H9 (cell line): ENCODE measurements around the gene ALDOA. TPM values are rescaled to one million over a fixed set of nuclear protein-coding genes. Genes with fewer than 3 reads are reported as not detected.

Experiments used
- DNase-seq: peaks from one replicate; pipeline ENCODE4 v3.0.0-alpha.2; 2017
- H2AFZ ChIP-seq: one replicate; pipeline ENCODE4 v1.6.1; 2013; ENCODE audit warnings: mild to moderate bottlenecking, low read length, control low read depth, moderate library complexity
- H2AK5ac ChIP-seq: 2 replicates; pipeline ENCODE4 v1.6.1; 2013; ENCODE audit warnings: low read length, control low read depth, mixed read lengths; ENCODE audit not compliant: insufficient read length
- H2BK120ac ChIP-seq: one replicate; pipeline ENCODE4 v1.6.1; 2013; ENCODE audit warnings: low read depth, mild to moderate bottlenecking, low read length, control low read depth, inconsistent platforms; ENCODE audit not compliant: poor library complexity, severe bottlenecking
- H2BK12ac ChIP-seq: 2 replicates; pipeline ENCODE4 v1.6.1; 2013; ENCODE audit warnings: low read length, control low read depth, mixed read lengths, low read depth; ENCODE audit not compliant: insufficient read length
- H2BK15ac ChIP-seq: 2 replicates; pipeline ENCODE4 v1.6.1; 2013; ENCODE audit warnings: low read depth, low read length, control low read depth
- H2BK20ac ChIP-seq: one replicate; pipeline ENCODE4 v1.6.1; 2013; ENCODE audit warnings: low read depth, mild to moderate bottlenecking, low read length, control low read depth, inconsistent platforms; ENCODE audit not compliant: poor library complexity, severe bottlenecking
- H2BK5ac ChIP-seq: 2 replicates; pipeline ENCODE4 v1.6.1; 2013; ENCODE audit warnings: low read length, control low read depth, mixed read lengths; ENCODE audit not compliant: insufficient read length
- H3K14ac ChIP-seq: 2 replicates; pipeline ENCODE4 v1.6.1; 2013; ENCODE audit warnings: low read length, control low read depth; ENCODE audit not compliant: insufficient read depth
- H3K18ac ChIP-seq: 2 replicates; pipeline ENCODE4 v1.6.1; 2013; ENCODE audit warnings: low read depth, mild to moderate bottlenecking, mixed read lengths, low read length, control low read depth; ENCODE audit not compliant: insufficient read length
- H3K23ac ChIP-seq: 2 replicates; pipeline ENCODE4 v1.6.1; 2013; ENCODE audit warnings: low read length, control low read depth, mixed read lengths, low read depth; ENCODE audit not compliant: insufficient read length
- H3K23me2 ChIP-seq: 2 replicates; pipeline ENCODE4 v1.6.1; 2013; ENCODE audit warnings: low read depth, mild to moderate bottlenecking, mixed read lengths, low read length, control low read depth; ENCODE audit not compliant: insufficient read length, poor library complexity, severe bottlenecking
- H3K27ac ChIP-seq: 2 replicates; pipeline ENCODE4 v1.5.1; 2013; ENCODE audit warnings: low read length, control low read depth, mixed read lengths, low read depth; ENCODE audit not compliant: insufficient read length
- H3K27me3 ChIP-seq: 2 replicates; pipeline ENCODE4 v1.6.1; 2013; ENCODE audit warnings: low read length, control low read depth, inconsistent platforms; ENCODE audit not compliant: insufficient read depth
- H3K4ac ChIP-seq: 2 replicates; pipeline ENCODE4 v1.6.1; 2013; ENCODE audit warnings: low read depth, mild to moderate bottlenecking, control low read depth, inconsistent platforms, low read length, moderate library complexity
- H3K4me1 ChIP-seq: 2 replicates; pipeline ENCODE4 v1.6.1; 2013; ENCODE audit warnings: low read length, control low read depth, inconsistent platforms; ENCODE audit not compliant: insufficient read depth
- H3K4me2 ChIP-seq: 2 replicates; pipeline ENCODE4 v1.6.1; 2013; ENCODE audit warnings: low read length, control low read depth, mixed read lengths; ENCODE audit not compliant: insufficient read length, insufficient read depth
- H3K56ac ChIP-seq: 2 replicates; pipeline ENCODE4 v1.6.1; 2013; ENCODE audit warnings: low read depth, mild to moderate bottlenecking, mixed read lengths, low read length, control low read depth; ENCODE audit not compliant: insufficient read length
- H3K79me1 ChIP-seq: 2 replicates; pipeline ENCODE4 v1.6.1; 2013; ENCODE audit warnings: low read depth, mild to moderate bottlenecking, moderate library complexity, low read length, control low read depth, inconsistent platforms; ENCODE audit not compliant: insufficient read depth, poor library complexity, severe bottlenecking
- H3K79me2 ChIP-seq: 2 replicates; pipeline ENCODE4 v1.6.1; 2013; ENCODE audit warnings: low read length, control low read depth, inconsistent platforms; ENCODE audit not compliant: insufficient read depth
- H3K9ac ChIP-seq: 2 replicates; pipeline ENCODE4 v1.6.1; 2013; ENCODE audit warnings: low read length, control low read depth, mixed read lengths; ENCODE audit not compliant: insufficient read length; ENCODE audit errors: extremely low read depth
- H3K9me3 ChIP-seq: one replicate; pipeline ENCODE4 v1.6.1; 2013; ENCODE audit warnings: low read depth, low read length, inconsistent platforms; ENCODE audit not compliant: control insufficient read depth
- H3T11ph ChIP-seq: one replicate; pipeline ENCODE4 v1.6.1; 2013; ENCODE audit warnings: mild to moderate bottlenecking, low read length, control low read depth, inconsistent platforms
- H4K20me1 ChIP-seq: one replicate; pipeline ENCODE4 v1.6.1; 2013; ENCODE audit not compliant: control insufficient read depth, insufficient read length, insufficient read depth
- H4K5ac ChIP-seq: 2 replicates; pipeline ENCODE4 v1.6.1; 2013; ENCODE audit warnings: low read depth, mild to moderate bottlenecking, mixed read lengths, low read length, control low read depth; ENCODE audit not compliant: insufficient read length
- H4K8ac ChIP-seq: replicated peaks from 2 replicates; pipeline ENCODE4 v1.6.1; 2013; ENCODE audit warnings: low read length, control low read depth, mixed read lengths, low read depth; ENCODE audit not compliant: insufficient read length
- H4K91ac ChIP-seq: 2 replicates; pipeline ENCODE4 v1.6.1; 2013; ENCODE audit warnings: low read depth, mild to moderate bottlenecking, moderate library complexity, mixed read lengths, low read length, control low read depth; ENCODE audit not compliant: insufficient read length
- H3K27ac Mint-ChIP-seq, 3 experiments: 2 replicates in 2 of 3; 3 replicates in 1 of 3; pipeline ENCODE4 v1.8.0; 2020 to 2021; ENCODE audit warnings: mixed read lengths in 3 of 3, mild to moderate bottlenecking in 1 of 3, moderate library complexity in 1 of 3
- H3K27me3 Mint-ChIP-seq: 2 replicates; pipeline ENCODE4 v1.8.0; 2021; ENCODE audit warnings: low read depth, mild to moderate bottlenecking, moderate library complexity, mixed read lengths
- H3K36me3 Mint-ChIP-seq, 3 experiments: 2 replicates in 2 of 3; 3 replicates in 1 of 3; pipeline ENCODE4 v1.8.0; 2020 to 2021; ENCODE audit warnings: low read depth in 3 of 3, mixed read lengths in 3 of 3; ENCODE audit not compliant: insufficient read depth in 1 of 3
- H3K4me1 Mint-ChIP-seq, 2 experiments: 2 replicates each; pipeline ENCODE4 v1.8.0; 2020; ENCODE audit warnings: mixed read lengths in 2 of 2
- H3K4me3 Mint-ChIP-seq, 2 experiments: 2 replicates in 1 of 2; 3 replicates in 1 of 2; pipeline ENCODE4 v1.8.0; 2020 to 2021; ENCODE audit warnings: mild to moderate bottlenecking in 2 of 2, mixed read lengths in 2 of 2, moderate library complexity in 1 of 2
- H3K9me3 Mint-ChIP-seq, 2 experiments: 2 replicates in 1 of 2; 3 replicates in 1 of 2; pipeline ENCODE4 v1.8.0; 2020; ENCODE audit warnings: mild to moderate bottlenecking in 2 of 2, mixed read lengths in 2 of 2, moderate library complexity in 1 of 2
- WGBS: extraction: QIAGEN DNeasy Blood & Tissue Kit; methylation state at CpG from one replicate; pipeline ENCODE4 v1.1.7; 2013; ENCODE audit warnings: missing lambda C conversion rate, low lambda C conversion rate, mixed read lengths; ENCODE audit not compliant: insufficient read length; ENCODE audit errors: extremely low coverage; 5-methylcytosine and 5-hydroxymethylcytosine counted together
- total RNA-seq: library from RNA; stranded (reverse); gene quantifications from 2 replicates; pipeline ENCODE4 v1.2.1, GENCODE V29; 2021
- TF ChIP-seq, protein P1 (sequence below): fragments of 200-600 bp; sonication (generic); conservative IDR thresholded peaks from 3 replicates; pipeline ENCODE4 v1.8.0; 2021; ENCODE audit warnings: antibody characterized with exemption, mild to moderate bottlenecking

ALDOA gene
- total RNA-seq, 1 experiment from 2014 or later: 1,356 TPM

- no peaks in the 10 kb centered on the region for H3K27me3 Mint-ChIP-seq
Observed at GRCh38 chr16:30076276-30076791, 10.8 kb downstream of the ALDOA start.

More at GRCh38 chr16:30076276-30076791, 10.8 kb downstream of the ALDOA start:
- H3K18ac ChIP-seq: peak overlapping the region; percentile 21
- H3K79me2 ChIP-seq: peaks cover 16% of the 10 kb centered on the region; the same call in 1 of the 2 replicates
- TF ChIP-seq, protein P1, sequence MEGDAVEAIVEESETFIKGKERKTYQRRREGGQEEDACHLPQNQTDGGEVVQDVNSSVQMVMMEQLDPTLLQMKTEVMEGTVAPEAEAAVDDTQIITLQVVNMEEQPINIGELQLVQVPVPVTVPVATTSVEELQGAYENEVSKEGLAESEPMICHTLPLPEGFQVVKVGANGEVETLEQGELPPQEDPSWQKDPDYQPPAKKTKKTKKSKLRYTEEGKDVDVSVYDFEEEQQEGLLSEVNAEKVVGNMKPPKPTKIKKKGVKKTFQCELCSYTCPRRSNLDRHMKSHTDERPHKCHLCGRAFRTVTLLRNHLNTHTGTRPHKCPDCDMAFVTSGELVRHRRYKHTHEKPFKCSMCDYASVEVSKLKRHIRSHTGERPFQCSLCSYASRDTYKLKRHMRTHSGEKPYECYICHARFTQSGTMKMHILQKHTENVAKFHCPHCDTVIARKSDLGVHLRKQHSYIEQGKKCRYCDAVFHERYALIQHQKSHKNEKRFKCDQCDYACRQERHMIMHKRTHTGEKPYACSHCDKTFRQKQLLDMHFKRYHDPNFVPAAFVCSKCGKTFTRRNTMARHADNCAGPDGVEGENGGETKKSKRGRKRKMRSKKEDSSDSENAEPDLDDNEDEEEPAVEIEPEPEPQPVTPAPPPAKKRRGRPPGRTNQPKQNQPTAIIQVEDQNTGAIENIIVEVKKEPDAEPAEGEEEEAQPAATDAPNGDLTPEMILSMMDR: no peak
- H3K56ac ChIP-seq: no peak overlapping the region
- H2BK5ac ChIP-seq: no peak overlapping the region
- H3K14ac ChIP-seq: peak overlapping the region; percentile 95
- peaks cover 9% of the 10 kb centered on the region for H3K79me1 ChIP-seq
- H4K5ac ChIP-seq: no peak overlapping the region
- no peak overlapping the region for H3K27ac ChIP-seq
- no peaks in the 10 kb centered on the region for H3K4me1 ChIP-seq
- peak overlapping the region; percentile 47 to 81 (median 76); a peak in 3 of 7 replicates for H3K27ac Mint-ChIP-seq
- no peaks in the 10 kb centered on the region for H4K20me1 ChIP-seq
- no peak overlapping the region for H2BK120ac ChIP-seq
- H3K9me3 Mint-ChIP-seq: no peaks in the 10 kb centered on the region; a peak in 2 of 5 replicates
- no peak overlapping the region for H2BK15ac ChIP-seq
- no peak overlapping the region for H2AK5ac ChIP-seq
- H2BK12ac ChIP-seq: no peak overlapping the region
- H2AFZ ChIP-seq: no peak overlapping the region
- no peak overlapping the region for H3K4ac ChIP-seq
- no peaks in the 10 kb centered on the region for H3K9me3 ChIP-seq
- H3K23me2 ChIP-seq: peaks cover 7% of the 10 kb centered on the region
- no peak overlapping the region for H4K91ac ChIP-seq
- H3K36me3 Mint-ChIP-seq: peaks cover 41 to 59% (median 52%) of the 10 kb centered on the region in 3 experiments; a peak in 6 of 7 replicates
- no peak overlapping the region for H3T11ph ChIP-seq
- H2BK20ac ChIP-seq: no peak overlapping the region
- no peak overlapping the region for H4K8ac ChIP-seq
- peaks cover 13 to 19% of the 10 kb centered on the region in 2 experiments for H3K4me1 Mint-ChIP-seq
- peak overlapping the region; percentile 88 for H3K4me2 ChIP-seq
- H3K4me3 Mint-ChIP-seq: peak overlapping the region; percentile 89 to 93
- no peak for DNase-seq
- peak overlapping the region; percentile 80 for H3K9ac ChIP-seq
- no CpG with 5 or more reads among the region's 33 CpGs for WGBS
- no peaks in the 10 kb centered on the region for H3K27me3 ChIP-seq
- no peak overlapping the region for H3K23ac ChIP-seq
